SK-N-SH (cell line): ENCODE measurements around the gene DSCAML1. TPM values are rescaled to one million over a fixed set of nuclear protein-coding genes. Genes with fewer than 3 reads are reported as not detected.

ENCODE experiments used
- CTCF ChIA-PET: fragments of 300-600, 350-600 bp; formaldehyde crosslinking; extraction: SDS; loops from one replicate; lab custom pipeline; 2021; lab: Yijun Ruan, JAX
- POLR2A ChIA-PET: fragments of 350-600 bp; sonication (Branson Sonifier 250); formaldehyde crosslinking; extraction: SDS; loops from one replicate; lab custom pipeline; 2020; ENCODE audit warnings: antibody characterized with exemption, inconsistent platforms; lab: Yijun Ruan, JAX
- DNase-seq: peaks from one replicate; pipeline ENCODE4 v3.0.0; 2012
- H2AFZ ChIP-seq: fragments of 200-600 bp; sonication (generic); 2 replicates; pipeline ENCODE4 v1.8.1; 2016; ENCODE audit warnings: antibody characterized with exemption, mild to moderate bottlenecking, low read depth
- H3F3A ChIP-seq: fragments of 200-600 bp; sonication (generic); replicated peaks from 2 replicates; pipeline ENCODE3; 2016; ENCODE audit warnings: antibody characterized with exemption, mild to moderate bottlenecking; ENCODE audit not compliant: insufficient read depth
- H3K27ac ChIP-seq, 2 experiments: fragments of 200-500 bp in 1 of 2; fragments of 200-600 bp in 1 of 2; sonication (Bioruptor generic) in 1 of 2; sonication (generic), shearing (Covaris generic) in 1 of 2; 2 replicates each; pipeline versions ENCODE4 v1.5.1 to v1.6.1; 2014 to 2016; ENCODE audit warnings: low read depth in 2 of 2, inconsistent platforms in 1 of 2, low read length in 1 of 2, mild to moderate bottlenecking in 1 of 2, mixed read lengths in 1 of 2
- H3K27me3 ChIP-seq: fragments of 200-600 bp; sonication (generic), shearing (Covaris generic); 2 replicates; pipeline ENCODE4 v1.6.1; 2016; ENCODE audit warnings: mixed run types; ENCODE audit not compliant: insufficient read depth
- H3K36me3 ChIP-seq, 2 experiments: fragments of 200-500 bp in 1 of 2; fragments of 200-600 bp in 1 of 2; sonication (Bioruptor generic) in 1 of 2; sonication (generic) in 1 of 2; replicated peaks in 1 of 2; 2 replicates each; pipeline versions ENCODE3 to v1.5.1; 2014 to 2016; ENCODE audit warnings: low read length in 1 of 2, mild to moderate bottlenecking in 1 of 2; ENCODE audit not compliant: insufficient read depth in 2 of 2, control insufficient read depth in 1 of 2
- H3K4me1 ChIP-seq, 2 experiments: fragments of 200-500 bp in 1 of 2; fragments of 200-600 bp in 1 of 2; sonication (Bioruptor generic) in 1 of 2; sonication (generic), shearing (Covaris generic) in 1 of 2; 2 replicates each; pipeline versions ENCODE4 v1.5.1 to v1.6.1; 2014 to 2016; ENCODE audit warnings: low read depth in 1 of 2, low read length in 1 of 2, mixed run types in 1 of 2; ENCODE audit not compliant: insufficient read depth in 2 of 2, control insufficient read depth in 1 of 2
- H3K4me2 ChIP-seq: fragments of 200-600 bp; sonication (generic), shearing (Covaris generic); 2 replicates; pipeline ENCODE4 v1.6.1; 2017; ENCODE audit warnings: mixed run types
- H3K4me3 ChIP-seq, 2 experiments: fragments of 200-500 bp in 1 of 2; fragments of 200-600 bp in 1 of 2; sonication (Bioruptor generic) in 1 of 2; sonication (generic), shearing (Covaris generic) in 1 of 2; 2 replicates each; pipeline versions ENCODE4 v1.5.1 to v1.8.1; 2014 to 2016; ENCODE audit warnings: low read depth in 2 of 2, inconsistent platforms in 1 of 2, low read length in 1 of 2, mild to moderate bottlenecking in 1 of 2, mixed read lengths in 1 of 2, moderate library complexity in 1 of 2
- H3K79me2 ChIP-seq: fragments of 200-600 bp; sonication (generic); 2 replicates; pipeline ENCODE4 v1.8.1; 2017; ENCODE audit warnings: mild to moderate bottlenecking; ENCODE audit not compliant: insufficient read depth
- H3K9ac ChIP-seq: fragments of 200-600 bp; sonication (generic); 2 replicates; pipeline ENCODE4 v1.6.1; 2017; ENCODE audit warnings: mixed run types
- H3K9me2 ChIP-seq: fragments of 200-600 bp; sonication (generic); 2 replicates; pipeline ENCODE4 v1.6.1; 2017; ENCODE audit warnings: mixed run types
- H3K9me3 ChIP-seq: fragments of 200-600 bp; sonication (generic); 2 replicates; pipeline ENCODE4 v1.6.1; 2017; ENCODE audit warnings: mixed run types, mild to moderate bottlenecking, moderate library complexity
- H4K20me1 ChIP-seq: fragments of 200-600 bp; sonication (generic); 2 replicates; pipeline ENCODE4 v1.6.1; 2017; ENCODE audit warnings: mild to moderate bottlenecking, mixed run types; ENCODE audit not compliant: insufficient read depth
- EP300 ChIP-seq, 2 experiments: IDR thresholded peaks; 2 replicates each; pipeline versions ENCODE4 v1.4.0 to v1.6.1; 2012; ENCODE audit warnings: borderline replicate concordance in 1 of 2, low read depth in 1 of 2, low read length in 1 of 2
- FOSL2 ChIP-seq: IDR thresholded peaks from 2 replicates; pipeline ENCODE4 v1.4.0; 2012; ENCODE audit warnings: low read depth, mild to moderate bottlenecking, moderate library complexity, borderline replicate concordance
- FOXJ3 ChIP-seq: sonication (generic); formaldehyde crosslinking; IDR thresholded peaks from 2 replicates; pipeline ENCODE4 v1.5.1; 2020; ENCODE audit warnings: mild to moderate bottlenecking, missing genetic modification reagents
- FOXM1 ChIP-seq: IDR thresholded peaks from 2 replicates; pipeline ENCODE4 v1.4.0; 2012; ENCODE audit warnings: low read depth, mild to moderate bottlenecking
- GABPA ChIP-seq: IDR thresholded peaks from 2 replicates; pipeline ENCODE4 v1.4.0; 2012; ENCODE audit warnings: low read depth, mild to moderate bottlenecking
- GATA2 ChIP-seq: sonication (generic); formaldehyde crosslinking; IDR thresholded peaks from 2 replicates; pipeline ENCODE4 v1.5.0; 2020; ENCODE audit warnings: mild to moderate bottlenecking, missing genetic modification reagents
- JUND ChIP-seq: IDR thresholded peaks from 2 replicates; pipeline ENCODE4 v1.4.0; 2012
- MEF2A ChIP-seq: IDR thresholded peaks from 2 replicates; pipeline ENCODE4 v1.4.0; 2012; ENCODE audit warnings: low read depth, borderline replicate concordance
- MXI1 ChIP-seq: IDR thresholded peaks from 2 replicates; pipeline ENCODE4 v1.6.1; 2012; ENCODE audit warnings: mild to moderate bottlenecking, low read depth, low read length, improper control_type of control experiment
- NFIC ChIP-seq: IDR thresholded peaks from 2 replicates; pipeline ENCODE4 v1.4.0; 2012; ENCODE audit warnings: borderline replicate concordance
- NRF1 ChIP-seq: IDR thresholded peaks from 2 replicates; pipeline ENCODE4 v1.6.1; 2012; ENCODE audit warnings: low read depth, mild to moderate bottlenecking, low read length
- POLR2AphosphoS5 ChIP-seq: IDR thresholded peaks from 2 replicates; pipeline ENCODE4 v1.6.1; 2012; ENCODE audit warnings: low read depth, low read length
- REST ChIP-seq: IDR thresholded peaks from 2 replicates; pipeline ENCODE4 v1.6.1; 2012; ENCODE audit warnings: mild to moderate bottlenecking, low read depth, low read length, moderate library complexity
- SIN3A ChIP-seq: IDR thresholded peaks from 2 replicates; pipeline ENCODE4 v1.6.1; 2012; ENCODE audit warnings: low read depth, mild to moderate bottlenecking, low read length, moderate library complexity, borderline replicate concordance
- SMC3 ChIP-seq: IDR thresholded peaks from 2 replicates; pipeline ENCODE4 v1.6.1; 2012; ENCODE audit warnings: low read depth, low read length, improper control_type of control experiment
- TEAD4 ChIP-seq: IDR thresholded peaks from 2 replicates; pipeline ENCODE4 v1.4.0; 2012; ENCODE audit warnings: mild to moderate bottlenecking, borderline replicate concordance; ENCODE audit not compliant: insufficient read depth
- USF1 ChIP-seq: IDR thresholded peaks from 2 replicates; pipeline ENCODE4 v1.4.0; 2012; ENCODE audit warnings: low read depth, borderline replicate concordance
- USF2 ChIP-seq: fragments of 150-350 bp; IDR thresholded peaks from 2 replicates; pipeline ENCODE4 v1.6.1; 2017; ENCODE audit warnings: antibody characterized with exemption, low read length, low read depth, borderline replicate concordance
- YY1 ChIP-seq: IDR thresholded peaks from 2 replicates; pipeline ENCODE4 v1.4.0; 2012; ENCODE audit warnings: low read depth, mild to moderate bottlenecking
- ZBTB33 ChIP-seq: IDR thresholded peaks from 2 replicates; pipeline ENCODE4 v1.4.0; 2012; ENCODE audit warnings: low read depth, borderline replicate concordance
- WGBS: methylation state at CpG from one replicate; pipeline ENCODE4 v1.1.6; 2017; ENCODE audit warnings: low lambda C conversion rate; 5-methylcytosine and 5-hydroxymethylcytosine counted together
- polyA plus RNA-seq, 3 experiments: library from polyadenylated mRNA; depleted of rRNA; stranded (reverse); fragments of >200 nt; gene quantifications; 2 replicates each; pipeline ENCODE4 v1.2.3, GENCODE V29; 2012

The DSCAML1 gene
- polyA plus RNA-seq, 1 of the 3 experiments (the other 2 are of a cell fraction) = not detected

- no peaks in the 10 kb centered on the region for H3K27me3 ChIP-seq
- H3K9me3 ChIP-seq = no peaks in the 10 kb centered on the region
- no peaks in the 10 kb centered on the region for H4K20me1 ChIP-seq
- WGBS = 53% methylated on average over 3 of the region's 4 CpGs
- DNase-seq = no peak
- H2AFZ ChIP-seq = no peak overlapping the region
- H3K9me2 ChIP-seq = no peaks in the 10 kb centered on the region
- ChIA-PET POLR2A (no interaction called here), CTCF (no interaction called here)
- no peak overlapping the region for H3K9ac ChIP-seq
- H3K4me2 ChIP-seq = no peak overlapping the region
- no peaks in the 10 kb centered on the region for H3F3A ChIP-seq
- no peak overlapping the region for H3K4me3 ChIP-seq
- no peaks in the 10 kb centered on the region for H3K79me2 ChIP-seq
- no peak for TF ChIP-seq FOXJ3 (CRISPR knock-in tag)
- TF ChIP-seq FOXM1 = no peak
- no peak for TF ChIP-seq GATA2 (CRISPR knock-in tag)
- no peak for TF ChIP-seq MEF2A
- TF ChIP-seq POLR2AphosphoS5 = no peak
- TF ChIP-seq SMC3 = no peak
- TF ChIP-seq NRF1 = no peak
- no peak for TF ChIP-seq USF1
- TF ChIP-seq MXI1 = no peak
- TF ChIP-seq YY1 = no peak
- no peak for TF ChIP-seq REST
- TF ChIP-seq JUND = no peak
- TF ChIP-seq TEAD4 = no peak
- TF ChIP-seq NFIC = no peak
- no peak for TF ChIP-seq SIN3A
- TF ChIP-seq EP300 (IDR thresholded peaks at IDR 0.05; ENCODE audit: borderline replicate concordance in 1 of 2, low read depth in 1 of 2, low read length in 1 of 2) = no peak
- TF ChIP-seq ZBTB33 = no peak
- no peak for TF ChIP-seq GABPA
- no peak for TF ChIP-seq USF2
- TF ChIP-seq FOSL2 = no peak
- no peaks in the 10 kb centered on the region for H3K36me3 ChIP-seq
- peaks cover 0 to 19% of the 10 kb centered on the region in 2 experiments; a peak in 1 of 4 replicates for H3K4me1 ChIP-seq
- no peak overlapping the region for H3K27ac ChIP-seq
Measured at GRCh38 chr11:117477721-117478120, 319.3 kb downstream of the DSCAML1 start.
